CD14-positive monocyte (primary cell): ENCODE measurements around the gene CST11. TPM values are rescaled to one million over a fixed set of nuclear protein-coding genes. Genes with fewer than 3 reads are reported as not detected.
A peak's percentile ranks its signal among the peaks of the same experiment; 100 is the strongest.

Experiments
- DNase-seq, 3 donors: peaks; one replicate each; pipeline ENCODE4 v3.0.0-alpha.2; 2011 to 2022
- H2AFZ ChIP-seq: 2 replicates; pipeline ENCODE4 v1.6.0; 2012; ENCODE audit warnings: mild to moderate bottlenecking, low read depth, low read length, inconsistent platforms; ENCODE audit not compliant: insufficient read depth, poor library complexity, severe bottlenecking
- H3K27ac ChIP-seq, 2 donors: 1 replicate in 1 of 2; 2 replicates in 1 of 2; pipeline ENCODE4 v1.5.1; 2012 to 2013; ENCODE audit warnings: low read length in 2 of 2, control low read depth in 1 of 2, inconsistent platforms in 1 of 2, low read depth in 1 of 2, mild to moderate bottlenecking in 1 of 2
- H3K27me3 ChIP-seq, 2 donors: one replicate each; pipeline versions ENCODE4 v1.6.0 to v1.6.1; 2011 to 2013; ENCODE audit warnings: low read length in 2 of 2; ENCODE audit not compliant: control insufficient read depth in 2 of 2, insufficient read depth in 2 of 2
- H3K36me3 ChIP-seq, 2 donors: replicated peaks in 1 of 2; 1 replicate in 1 of 2; 2 replicates in 1 of 2; pipeline versions ENCODE4 v1.5.1 to v1.6.1; 2012 to 2013; ENCODE audit warnings: low read length in 2 of 2, control low read depth in 1 of 2, inconsistent platforms in 1 of 2, mild to moderate bottlenecking in 1 of 2; ENCODE audit not compliant: insufficient read depth in 2 of 2, control insufficient read depth in 1 of 2
- H3K4me1 ChIP-seq, 2 donors: 1 replicate in 1 of 2; 2 replicates in 1 of 2; pipeline versions ENCODE4 v1.5.1 to v1.6.1; 2012 to 2013; ENCODE audit warnings: low read length in 2 of 2, control low read depth in 1 of 2, inconsistent platforms in 1 of 2, mild to moderate bottlenecking in 1 of 2, moderate library complexity in 1 of 2; ENCODE audit not compliant: insufficient read depth in 2 of 2, control insufficient read depth in 1 of 2
- H3K4me2 ChIP-seq: replicated peaks from 2 replicates; pipeline ENCODE3; 2012; ENCODE audit warnings: low read length, moderate library complexity, mild to moderate bottlenecking; ENCODE audit not compliant: poor library complexity, severe bottlenecking; ENCODE audit errors: extremely low read depth
- H3K4me3 ChIP-seq, 3 experiments: fragments of 200-600 bp in 1 of 3; sonication (generic) in 1 of 3; replicated peaks in 1 of 3; 1 replicate in 2 of 3; 2 replicates in 1 of 3; pipeline ENCODE4 v1.5.1; 2011 to 2013; ENCODE audit warnings: low read length in 3 of 3, mild to moderate bottlenecking in 3 of 3, control low read depth in 2 of 3, low read depth in 2 of 3, inconsistent platforms in 1 of 3, moderate library complexity in 1 of 3
- H3K79me2 ChIP-seq: 2 replicates; pipeline ENCODE4 v1.6.0; 2012; ENCODE audit warnings: mild to moderate bottlenecking, control low read depth, inconsistent platforms, low read length, moderate library complexity; ENCODE audit not compliant: insufficient read depth
- H3K9ac ChIP-seq: 2 replicates; pipeline ENCODE4 v1.6.0; 2017; ENCODE audit warnings: low read length, mild to moderate bottlenecking; ENCODE audit not compliant: insufficient read depth, poor library complexity, severe bottlenecking
- H3K9me3 ChIP-seq, 2 donors: replicated peaks in 1 of 2; 1 replicate in 1 of 2; 2 replicates in 1 of 2; pipeline versions ENCODE4 v1.5.1 to v1.6.1; 2012 to 2013; ENCODE audit warnings: low read length in 2 of 2, control low read depth in 1 of 2; ENCODE audit not compliant: control insufficient read depth in 1 of 2, insufficient read depth in 1 of 2
- H4K20me1 ChIP-seq: 2 replicates; pipeline ENCODE4 v1.6.0; 2012; ENCODE audit warnings: mild to moderate bottlenecking, low read length, control low read depth, moderate library complexity; ENCODE audit not compliant: insufficient read depth
- H3K27ac Mint-ChIP-seq, 7 donors: one replicate each; pipeline ENCODE4 v1.8.0; 2020; ENCODE audit warnings: mild to moderate bottlenecking in 7 of 7, mixed read lengths in 7 of 7, moderate library complexity in 6 of 7, inconsistent platforms in 2 of 7
- H3K27me3 Mint-ChIP-seq, 3 donors: one replicate each; pipeline ENCODE4 v1.8.0; 2021 to 2022; ENCODE audit warnings: low read depth in 3 of 3, mild to moderate bottlenecking in 3 of 3, mixed read lengths in 3 of 3, moderate library complexity in 3 of 3, inconsistent platforms in 1 of 3
- H3K36me3 Mint-ChIP-seq, 2 donors: one replicate each; pipeline ENCODE4 v1.8.0; 2020; ENCODE audit warnings: mixed read lengths in 2 of 2, inconsistent platforms in 1 of 2, mild to moderate bottlenecking in 1 of 2
- H3K4me1 Mint-ChIP-seq: one replicate; pipeline ENCODE4 v1.8.0; 2020; ENCODE audit warnings: mild to moderate bottlenecking, mixed read lengths
- H3K4me3 Mint-ChIP-seq, 2 donors: one replicate each; pipeline ENCODE4 v1.8.0; 2020; ENCODE audit warnings: mild to moderate bottlenecking in 2 of 2, mixed read lengths in 2 of 2, moderate library complexity in 1 of 2
- H3K9me3 Mint-ChIP-seq, 7 donors: one replicate each; pipeline ENCODE4 v1.8.0; 2020 to 2022; ENCODE audit warnings: mixed read lengths in 7 of 7, mild to moderate bottlenecking in 6 of 7, moderate library complexity in 6 of 7, inconsistent platforms in 2 of 7
- WGBS: methylation state at CpG from one replicate; pipeline ENCODE4 v1.1.5; 2013; ENCODE audit warnings: missing lambda C conversion rate; ENCODE audit not compliant: insufficient coverage; 5-methylcytosine and 5-hydroxymethylcytosine counted together
- intact Hi-C, 2 donors: fragments of 100-400 bp; cut with micrococcal nuclease; formaldehyde crosslinking; loops; one replicate each; pipeline versions ENCODE4 v1.15.0 to v1.15.1; 2023
- polyA plus RNA-seq, 3 donors: library from polyadenylated mRNA; depleted of rRNA in 1 of 3; unstranded in 2 of 3; stranded (reverse) in 1 of 3; fragments of 300-500 nt in 2 of 3; fragments of >200 nt in 1 of 3; fragmentation: Illumina TruSeq in 2 of 3; gene quantifications; 1 replicate in 2 of 3; 2 replicates in 1 of 3; pipeline ENCODE4 v1.2.3, GENCODE V29; 2012 to 2021
- TF ChIP-seq, protein P1 (sequence below): fragments of 200-600 bp; IDR thresholded peaks from one replicate; pipeline ENCODE4 v1.8.0; 2022; ENCODE audit warnings: antibody characterized with exemption, mild to moderate bottlenecking

The CST11 gene
- polyA plus RNA-seq, 3 donors: not detected

DNA sequence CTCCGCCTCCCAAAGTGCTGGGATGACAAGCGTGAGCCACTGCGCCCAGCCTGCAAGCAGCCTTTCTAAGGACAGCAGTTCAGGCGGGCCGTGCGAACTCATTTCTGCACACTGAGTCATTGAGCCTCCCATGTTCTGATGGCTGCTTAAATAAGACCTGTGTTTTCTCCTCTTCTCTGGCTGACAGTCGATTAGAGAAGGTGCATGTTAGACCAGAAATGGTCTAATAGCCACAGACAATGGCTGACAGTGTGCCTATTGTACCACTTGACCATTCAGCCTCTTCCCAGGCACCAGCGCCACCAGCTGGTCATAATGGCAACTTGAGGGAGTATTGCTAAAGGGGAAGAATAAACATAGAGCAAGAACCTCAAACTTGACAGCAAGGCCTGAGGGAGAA is 6.2 kb downstream of the CST11 start:
- WGBS: 96% methylated on average over 6 of the region's 8 CpGs
- Histone ChIP-seq H4K20me1 (no peaks in the 10 kb centered on the region), H3K9me3 (no peaks in the 10 kb centered on the region), H3K36me3 (no peaks in the 10 kb centered on the region), H3K79me2 (no peaks in the 10 kb centered on the region), H3K27me3 (no peaks in the 10 kb centered on the region), H2AFZ (no peak overlapping the region), H3K9ac (no peak overlapping the region), H3K4me3 (no peak overlapping the region), H3K27ac (no peak overlapping the region), H3K4me2 (no peak overlapping the region), H3K4me1 (peaks cover 0 to 5% of the 10 kb centered on the region in 2 donors)
- no peaks in the 10 kb centered on the region for H3K9me3 Mint-ChIP-seq
- H3K4me1 Mint-ChIP-seq: peaks cover 8% of the 10 kb centered on the region
- intact Hi-C loops: no loop called here
- H3K27me3 Mint-ChIP-seq: peaks cover 2 to 10% (median 3%) of the 10 kb centered on the region in 3 donors
- H3K36me3 Mint-ChIP-seq: no peaks in the 10 kb centered on the region
- TF ChIP-seq, protein P1, sequence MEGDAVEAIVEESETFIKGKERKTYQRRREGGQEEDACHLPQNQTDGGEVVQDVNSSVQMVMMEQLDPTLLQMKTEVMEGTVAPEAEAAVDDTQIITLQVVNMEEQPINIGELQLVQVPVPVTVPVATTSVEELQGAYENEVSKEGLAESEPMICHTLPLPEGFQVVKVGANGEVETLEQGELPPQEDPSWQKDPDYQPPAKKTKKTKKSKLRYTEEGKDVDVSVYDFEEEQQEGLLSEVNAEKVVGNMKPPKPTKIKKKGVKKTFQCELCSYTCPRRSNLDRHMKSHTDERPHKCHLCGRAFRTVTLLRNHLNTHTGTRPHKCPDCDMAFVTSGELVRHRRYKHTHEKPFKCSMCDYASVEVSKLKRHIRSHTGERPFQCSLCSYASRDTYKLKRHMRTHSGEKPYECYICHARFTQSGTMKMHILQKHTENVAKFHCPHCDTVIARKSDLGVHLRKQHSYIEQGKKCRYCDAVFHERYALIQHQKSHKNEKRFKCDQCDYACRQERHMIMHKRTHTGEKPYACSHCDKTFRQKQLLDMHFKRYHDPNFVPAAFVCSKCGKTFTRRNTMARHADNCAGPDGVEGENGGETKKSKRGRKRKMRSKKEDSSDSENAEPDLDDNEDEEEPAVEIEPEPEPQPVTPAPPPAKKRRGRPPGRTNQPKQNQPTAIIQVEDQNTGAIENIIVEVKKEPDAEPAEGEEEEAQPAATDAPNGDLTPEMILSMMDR: peak; percentile 59
- no peak overlapping the region for H3K4me3 Mint-ChIP-seq
- peak; percentile 12 to 33 (median 16) for DNase-seq
- no peak overlapping the region for H3K27ac Mint-ChIP-seq

DNA sequence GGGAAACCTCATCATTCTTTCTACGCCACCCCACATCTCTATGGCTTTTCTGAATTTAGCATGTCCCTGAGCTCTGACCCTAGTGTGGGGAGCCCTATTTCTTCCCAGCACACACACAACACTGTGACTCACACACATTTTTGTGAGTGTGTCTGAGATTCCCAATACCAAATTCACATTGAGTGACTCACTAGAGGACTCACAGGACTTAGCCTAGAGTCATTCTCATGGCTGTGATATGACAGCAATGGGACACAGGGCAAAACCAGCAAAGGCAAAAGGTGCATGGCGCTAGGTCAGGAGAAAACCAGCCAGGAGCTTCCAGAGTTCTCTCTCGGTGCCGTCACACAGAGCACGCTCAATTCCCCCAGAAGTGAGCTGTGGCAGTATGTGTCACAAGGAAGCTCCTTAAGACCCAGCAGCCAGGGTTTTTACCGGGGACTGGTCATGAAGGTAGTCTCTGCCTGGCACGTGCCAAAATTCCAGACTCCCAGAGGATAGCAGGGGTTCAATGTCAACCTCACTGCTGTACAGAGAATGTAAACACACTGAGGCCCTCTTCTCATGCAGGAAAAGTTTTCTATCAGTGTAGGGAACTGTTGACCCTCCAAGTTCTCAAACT is 7.0 kb downstream of the CST11 start:
- Histone ChIP-seq H2AFZ (no peak overlapping the region), H3K36me3 (no peaks in the 10 kb centered on the region), H3K4me3 (no peak overlapping the region), H3K4me1 (peaks cover 0 to 5% of the 10 kb centered on the region in 2 donors), H3K4me2 (no peak overlapping the region), H3K27me3 (no peaks in the 10 kb centered on the region), H3K9me3 (no peaks in the 10 kb centered on the region), H3K27ac (no peak overlapping the region), H3K9ac (no peak overlapping the region), H4K20me1 (no peaks in the 10 kb centered on the region), H3K79me2 (no peaks in the 10 kb centered on the region)
- H3K27ac Mint-ChIP-seq: no peak overlapping the region
- H3K36me3 Mint-ChIP-seq: no peaks in the 10 kb centered on the region
- H3K9me3 Mint-ChIP-seq: no peaks in the 10 kb centered on the region
- intact Hi-C loops: no loop called here
- peaks cover 8% of the 10 kb centered on the region for H3K4me1 Mint-ChIP-seq
- 97% methylated on average over 7 of the region's 7 CpGs for WGBS
- H3K27me3 Mint-ChIP-seq: peaks cover 2 to 10% (median 6%) of the 10 kb centered on the region in 3 donors
- TF ChIP-seq, protein P1: no peak
- DNase-seq: peak in 1 of 3 donors; percentile 17
- H3K4me3 Mint-ChIP-seq: no peak overlapping the region
